ENCODE measurements around the gene ROPN1.
A peak's percentile ranks its signal among the peaks of the same experiment; 100 is the strongest.
"Not testable (repeated sequence)": the region's sequence is repeated elsewhere in the genome, so short reads cannot be mapped to it uniquely, and the experiment has no call there.

The ROPN1 gene

DNA sequence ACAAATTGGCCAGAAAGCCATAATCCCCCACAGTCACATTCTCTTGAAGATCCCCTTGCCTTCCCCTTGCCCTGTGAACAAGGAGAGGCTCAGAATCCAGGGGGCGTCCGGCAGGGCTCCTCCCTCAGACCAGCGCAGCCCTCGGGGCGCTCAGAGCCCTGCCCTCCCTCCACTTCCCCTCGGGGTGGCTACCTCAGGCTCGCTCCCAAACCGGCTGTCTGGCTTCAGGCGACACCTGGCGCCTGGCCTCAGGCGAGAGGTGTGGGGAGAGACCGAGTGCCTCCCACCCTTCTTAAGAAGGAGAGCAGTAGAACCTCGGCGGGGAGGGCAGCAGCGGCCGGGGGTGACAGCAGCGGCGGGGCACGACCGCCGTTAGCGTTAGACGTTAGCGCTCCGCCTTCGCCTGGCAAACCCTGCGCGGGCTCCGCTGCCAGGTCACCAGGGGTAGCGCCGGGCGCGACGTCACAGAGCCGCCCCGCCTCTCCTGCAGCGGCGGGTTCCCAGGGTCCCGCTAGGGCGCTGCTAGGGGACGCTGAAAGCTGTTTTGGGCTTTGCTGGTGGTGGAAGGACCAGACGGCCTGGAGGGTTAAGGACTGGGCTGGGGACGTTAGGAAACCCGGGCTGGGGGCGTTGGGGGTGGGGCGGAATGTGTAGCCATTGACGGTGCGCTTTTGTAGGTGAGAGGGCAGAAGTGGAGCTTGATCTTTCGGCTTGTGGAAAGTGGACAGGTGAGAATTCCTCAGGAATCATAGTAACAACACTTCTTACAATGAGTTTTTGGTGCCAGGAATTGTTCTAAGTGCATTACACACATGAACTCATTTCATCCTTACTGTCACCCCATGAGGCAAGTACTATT is at the start of gene ROPN1:
Gene ROPN1 (minus strand): TSS at position 395 of the 859 bp plus-strand sequence. CDS start 11,643 bp downstream, outside the sequence.
- DNase-seq, result not testable (repeated sequence)

- no peak for DNase-seq
Measured at GRCh38 chr3:124041553-124041952, 49.6 kb upstream of the ROPN1 start.

DNA sequence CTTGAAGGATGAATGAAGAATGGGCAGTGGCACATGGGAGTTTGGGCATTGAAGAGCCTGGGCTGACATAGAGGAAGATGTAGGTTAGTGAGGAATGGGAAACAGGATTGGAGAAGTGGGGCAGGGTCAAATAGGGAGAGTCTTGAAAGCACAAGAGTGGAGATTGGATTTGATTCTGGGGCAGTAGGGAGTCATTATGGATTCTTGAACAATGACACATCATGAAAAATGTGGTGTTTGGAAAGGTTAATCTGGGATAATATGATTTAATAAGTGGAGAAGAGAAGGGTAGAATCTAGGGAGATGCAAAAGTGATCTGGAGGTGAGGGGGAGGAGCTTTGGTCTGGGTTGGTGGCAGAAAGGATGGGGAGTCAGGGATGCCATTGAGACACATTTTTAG is 45.4 kb upstream of the ROPN1 start:
- DNase-seq, result no peak

GRCh38 chr3:124036214-124036613 is 44.3 kb upstream of the ROPN1 start:
- not testable (repeated sequence) for DNase-seq

DNA sequence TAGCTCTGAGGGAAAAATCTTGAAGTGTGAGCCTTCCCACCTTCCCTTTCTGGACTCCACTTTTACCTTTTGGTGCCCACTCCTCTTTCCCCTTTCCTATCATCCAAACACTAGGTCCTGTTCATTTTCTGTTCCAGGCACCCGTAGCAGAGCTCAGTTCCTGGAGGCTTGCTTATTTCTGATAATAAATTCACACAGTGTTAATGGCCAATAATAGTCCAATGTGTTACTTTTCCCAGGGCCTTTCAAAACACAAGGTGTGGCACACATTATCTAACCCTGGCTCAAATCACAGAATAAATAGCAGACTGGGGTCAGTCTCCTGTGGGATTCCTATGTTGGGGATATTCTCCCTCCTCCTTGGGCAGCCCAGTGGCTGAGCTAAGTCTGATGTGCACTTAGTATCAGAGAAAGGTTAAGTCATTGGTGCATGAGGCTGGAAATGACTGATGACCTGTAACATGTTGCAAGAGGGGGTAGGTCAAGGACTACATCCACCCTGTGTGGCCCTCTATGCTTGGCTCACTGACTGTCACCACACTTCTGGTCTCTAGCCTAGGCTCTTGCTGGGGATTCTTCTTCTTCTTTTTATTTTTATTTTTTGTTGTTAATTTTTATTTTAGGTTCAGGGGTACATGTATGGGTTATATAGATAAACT is 43.7 kb upstream of the ROPN1 start:
- DNase-seq, result peak in 1 of 3 donors; percentile 0

GRCh38 chr3:124034844-124035152 is 42.9 kb upstream of the ROPN1 start:
- DNase-seq, result no peak

DNA sequence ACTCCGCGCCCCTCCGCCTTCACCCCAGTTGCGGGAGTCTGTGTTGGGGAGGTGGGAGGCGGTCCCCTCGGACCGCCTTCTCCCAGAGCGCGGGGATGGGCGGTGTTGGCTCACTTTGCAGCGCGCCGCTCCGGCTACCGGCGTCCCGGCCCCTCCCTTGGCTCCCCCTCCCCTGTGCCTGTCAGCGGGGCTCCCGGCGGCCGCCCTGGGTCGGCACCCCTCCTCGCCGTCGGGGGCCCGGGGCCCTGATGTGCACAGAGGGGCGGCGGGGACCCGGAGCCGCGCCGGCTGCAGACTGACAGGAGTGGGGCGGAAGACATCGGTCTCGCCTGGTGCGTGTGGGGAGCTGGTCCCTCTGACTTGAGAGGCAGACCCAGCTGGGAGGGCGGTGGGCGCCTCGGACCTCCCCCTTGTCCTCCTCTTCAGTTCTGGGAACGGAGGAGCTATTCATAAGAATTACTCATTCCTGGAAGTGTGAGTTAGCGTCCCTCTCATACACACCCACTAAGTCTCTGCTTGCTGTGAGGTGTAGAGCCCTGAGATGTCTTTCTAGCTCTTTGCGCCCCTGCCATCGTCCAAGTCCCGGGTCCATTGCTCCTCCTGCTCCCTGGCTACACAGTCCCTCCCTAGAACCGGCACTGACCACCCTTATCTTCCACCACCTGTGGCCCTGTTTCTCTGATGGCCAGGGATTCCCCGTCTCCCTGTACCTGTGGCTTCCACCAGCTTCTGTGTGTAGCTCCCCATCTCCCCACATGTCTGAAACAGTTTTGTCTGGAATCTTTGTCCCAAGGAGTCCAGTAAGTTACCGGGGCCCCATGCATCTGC is 42.3 kb upstream of the ROPN1 start:
- DNase-seq, result peak in 2 of 3 donors; percentile 1 to 5

- peak in 1 of 3 donors; percentile 17 for DNase-seq
Measured at GRCh38 chr3:124033360-124034015, 41.6 kb upstream of the ROPN1 start, which contains the start of gene KALRN. Gene KALRN, plus strand, starts transcription at chr3:124033369.

DNA sequence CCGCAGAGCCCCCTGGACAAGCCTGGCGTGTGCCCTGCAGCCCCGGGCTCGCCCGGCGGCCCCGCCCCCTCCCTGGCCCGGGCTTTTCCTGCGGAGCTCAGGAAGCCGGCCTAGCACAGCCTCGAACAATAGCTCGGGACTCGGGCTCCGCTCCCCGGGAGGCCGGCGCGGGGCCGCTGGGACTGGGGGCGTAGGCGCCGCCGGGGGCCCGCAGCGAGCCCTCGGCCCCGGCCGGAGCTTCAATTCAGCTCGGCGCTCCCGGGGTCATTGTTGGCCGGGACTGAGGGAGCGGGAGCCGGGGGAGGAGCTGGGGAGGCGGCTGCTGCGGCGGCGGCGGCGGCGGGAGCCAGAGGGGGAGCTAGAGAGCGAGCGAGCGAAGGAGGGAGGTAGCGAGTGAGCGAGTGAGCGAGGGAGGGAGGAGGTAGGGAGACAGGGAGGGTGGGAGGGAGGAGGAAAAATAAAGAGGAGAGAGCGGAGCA is 41.0 kb upstream of the ROPN1 start:
- DNase-seq, result peak; percentile 67 to 89 (median 82)

GRCh38 chr3:124032311-124032880 is 40.5 kb upstream of the ROPN1 start:
- DNase-seq, result no peak

DNA sequence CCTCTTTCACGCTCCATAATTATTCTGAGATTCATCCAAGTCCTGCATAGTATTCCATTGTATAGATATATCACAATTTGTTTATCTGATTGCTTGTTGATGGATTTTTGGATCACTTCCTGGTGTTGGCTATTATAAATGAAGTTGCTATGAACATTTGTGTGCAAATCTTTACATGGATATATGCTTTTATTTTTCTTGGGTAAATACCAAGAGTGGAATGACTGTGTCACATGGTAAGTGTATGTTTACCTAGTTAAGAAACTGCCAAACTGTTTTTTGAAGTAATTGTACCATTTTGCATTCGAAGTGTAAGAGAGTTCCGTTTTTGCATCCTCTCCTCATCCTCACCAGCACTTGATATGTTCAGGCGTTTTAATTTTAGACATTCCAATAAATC is 34.6 kb upstream of the ROPN1 start:
- no peak for DNase-seq

GRCh38 chr3:124023531-124023930 is 31.6 kb upstream of the ROPN1 start:
- DNase-seq, result not testable (repeated sequence)

- DNase-seq, result no peak
Measured at GRCh38 chr3:124019291-124019690, 27.4 kb upstream of the ROPN1 start.

DNA sequence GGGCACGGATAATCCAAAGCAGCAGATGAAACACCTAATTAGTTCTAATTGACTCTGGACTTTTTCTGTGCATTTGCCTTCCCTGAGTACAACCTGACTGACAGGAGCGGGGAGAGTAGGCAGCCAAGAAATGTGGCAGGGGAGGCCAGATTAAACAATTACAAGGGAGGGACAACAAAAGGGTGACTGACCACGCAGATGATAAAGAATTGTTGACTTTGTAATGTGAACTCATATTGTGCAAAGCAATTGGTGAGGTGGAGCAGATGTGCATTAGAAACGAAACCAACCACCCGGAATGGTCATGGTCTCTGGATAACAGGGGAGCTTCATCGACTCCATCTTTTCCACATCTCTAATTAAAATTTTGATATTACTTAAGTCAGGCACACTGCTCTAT is 25.6 kb upstream of the ROPN1 start:
- not testable (repeated sequence) for DNase-seq

DNA sequence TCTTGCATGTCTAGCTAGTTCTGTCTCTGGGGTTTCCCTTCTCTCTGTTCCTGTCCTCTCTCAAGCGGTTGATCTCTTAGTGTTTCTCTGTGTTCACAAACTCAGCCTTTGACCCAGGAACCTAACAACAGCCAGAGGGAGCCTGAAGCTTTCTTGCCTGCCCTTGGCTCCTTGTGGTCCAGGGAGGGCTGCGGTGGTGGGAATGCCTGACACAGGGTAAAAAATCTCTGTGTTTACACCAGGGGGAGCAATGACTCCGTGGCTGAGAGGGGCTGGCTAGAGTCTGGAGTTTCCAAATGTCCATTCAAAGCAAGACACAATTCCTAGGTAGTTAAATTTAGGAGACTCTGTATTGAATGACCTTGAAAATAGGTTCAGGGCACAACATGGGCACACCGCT is 24.6 kb upstream of the ROPN1 start:
- peak in 2 of 3 donors; percentile 13 to 18 for DNase-seq

- DNase-seq, result no peak
Measured at GRCh38 chr3:124014366-124014942, 22.5 kb upstream of the ROPN1 start.

- DNase-seq, result not testable (repeated sequence)
Measured at GRCh38 chr3:124008321-124008720, 16.4 kb upstream of the ROPN1 start.

GRCh38 chr3:124007186-124007585 is 15.3 kb upstream of the ROPN1 start:
- peak; percentile 4 to 28 (median 23) for DNase-seq

DNA sequence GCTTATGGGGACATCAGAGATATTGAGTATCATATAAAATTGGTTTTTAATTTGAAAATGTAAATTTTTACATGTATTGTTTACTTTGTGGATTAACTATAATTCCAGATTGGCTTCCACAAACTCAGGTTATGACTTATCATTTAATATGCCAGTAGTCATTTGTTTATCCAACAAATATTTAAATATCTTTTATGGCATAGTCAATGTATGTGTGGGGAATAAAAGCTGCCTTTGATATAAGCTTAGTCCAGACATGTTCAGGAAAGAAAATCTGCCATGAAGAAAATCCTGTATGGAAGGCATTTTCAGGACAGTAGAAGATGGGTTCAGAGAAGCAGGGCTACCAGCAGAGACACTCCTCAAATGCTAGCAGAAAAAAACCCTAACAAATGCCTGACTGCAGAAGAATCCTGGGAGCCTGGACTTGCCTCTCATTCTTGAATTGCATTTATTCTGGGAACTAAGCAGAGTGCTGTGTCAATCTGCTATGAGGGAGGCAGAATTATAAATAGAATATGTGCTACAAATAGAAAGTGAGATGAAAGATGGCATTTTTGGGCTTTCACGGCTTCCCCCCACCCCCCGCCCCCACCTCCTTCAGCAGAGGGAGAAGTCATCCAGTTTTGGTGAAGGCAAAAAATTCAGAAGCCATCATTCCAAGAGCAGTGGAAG is 10.6 kb upstream of the ROPN1 start:
- not testable (repeated sequence) for DNase-seq

- DNase-seq, result not testable (repeated sequence)
Measured at GRCh38 chr3:124001366-124001765, 9.4 kb upstream of the ROPN1 start.

DNA sequence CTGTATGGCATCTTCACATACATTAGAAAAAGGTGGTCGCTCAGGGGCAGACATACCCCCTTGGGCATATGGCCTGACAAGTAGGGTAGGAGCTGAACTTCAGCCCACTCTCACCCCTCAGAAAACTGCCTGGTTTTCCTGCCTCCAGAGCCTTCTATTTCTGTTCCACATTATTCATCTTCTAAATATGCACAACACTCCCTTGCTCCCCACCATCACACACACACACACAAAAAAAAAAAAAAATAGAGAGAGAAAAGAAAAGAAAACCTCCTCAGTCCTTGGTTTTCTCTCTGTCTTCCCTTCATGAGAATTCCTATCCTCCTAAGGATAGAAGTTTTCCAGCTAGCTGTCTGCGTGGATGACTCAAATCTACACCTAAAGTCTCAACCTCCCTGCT is 5.6 kb upstream of the ROPN1 start:
- no peak for DNase-seq
